Measurements from ENCODE around the gene TMEM86A.

Gene TMEM86A

DNA sequence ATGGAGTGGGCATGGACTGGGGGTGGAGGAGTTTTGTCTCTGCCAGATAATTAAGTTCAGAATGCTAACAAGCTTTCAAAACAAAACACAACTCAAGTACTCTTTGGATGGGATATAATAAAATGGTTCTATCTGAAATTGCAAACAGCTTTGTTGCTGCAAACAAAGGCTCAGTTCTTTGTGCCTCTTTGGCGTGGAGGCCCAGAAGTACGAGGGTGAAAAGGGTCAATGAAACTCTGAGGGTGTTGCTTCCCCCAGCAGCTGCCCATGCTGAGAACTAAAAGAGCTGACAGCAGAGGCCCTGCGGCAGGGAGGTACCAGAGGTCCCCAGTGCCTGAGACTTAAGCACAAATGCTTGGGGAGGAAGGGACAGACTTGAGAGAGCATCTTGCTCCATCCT is 53.9 kb downstream of the TMEM86A start:
- no peaks in the 10 kb centered on the region for H3K79me2 ChIP-seq (ENCODE audit: insufficient read depth, low read length)
- no peaks in the 10 kb centered on the region for H3K4me1 ChIP-seq (ENCODE audit: insufficient read depth, low read length, severe bottlenecking)
- H3K9me3 ChIP-seq (ENCODE audit: low read length): no peaks in the 10 kb centered on the region
- no peaks in the 10 kb centered on the region for H3F3A ChIP-seq (ENCODE audit: insufficient read depth, low read length)
- H3K36me3 ChIP-seq (ENCODE audit: insufficient read depth, low read length): no peaks in the 10 kb centered on the region
- no peak overlapping the region for H3K4me3 ChIP-seq (ENCODE audit: low read depth, low read length, poor library complexity, severe bottlenecking)
- H3K27me3 ChIP-seq (ENCODE audit: insufficient read depth, low read length): no peaks in the 10 kb centered on the region
- TF ChIP-seq, protein P1, sequence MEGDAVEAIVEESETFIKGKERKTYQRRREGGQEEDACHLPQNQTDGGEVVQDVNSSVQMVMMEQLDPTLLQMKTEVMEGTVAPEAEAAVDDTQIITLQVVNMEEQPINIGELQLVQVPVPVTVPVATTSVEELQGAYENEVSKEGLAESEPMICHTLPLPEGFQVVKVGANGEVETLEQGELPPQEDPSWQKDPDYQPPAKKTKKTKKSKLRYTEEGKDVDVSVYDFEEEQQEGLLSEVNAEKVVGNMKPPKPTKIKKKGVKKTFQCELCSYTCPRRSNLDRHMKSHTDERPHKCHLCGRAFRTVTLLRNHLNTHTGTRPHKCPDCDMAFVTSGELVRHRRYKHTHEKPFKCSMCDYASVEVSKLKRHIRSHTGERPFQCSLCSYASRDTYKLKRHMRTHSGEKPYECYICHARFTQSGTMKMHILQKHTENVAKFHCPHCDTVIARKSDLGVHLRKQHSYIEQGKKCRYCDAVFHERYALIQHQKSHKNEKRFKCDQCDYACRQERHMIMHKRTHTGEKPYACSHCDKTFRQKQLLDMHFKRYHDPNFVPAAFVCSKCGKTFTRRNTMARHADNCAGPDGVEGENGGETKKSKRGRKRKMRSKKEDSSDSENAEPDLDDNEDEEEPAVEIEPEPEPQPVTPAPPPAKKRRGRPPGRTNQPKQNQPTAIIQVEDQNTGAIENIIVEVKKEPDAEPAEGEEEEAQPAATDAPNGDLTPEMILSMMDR (IDR thresholded peaks at IDR 0.05; ENCODE audit: low read length): no peak
- TF ChIP-seq EZH2 (IDR thresholded peaks at IDR 0.05; ENCODE audit: borderline replicate concordance, low read length): no peak
- H2AFZ ChIP-seq (ENCODE audit: low read length): no peak overlapping the region
- H3K27ac ChIP-seq (ENCODE audit: low read depth, low read length, poor library complexity, severe bottlenecking): no peak overlapping the region
- H3K4me2 ChIP-seq (ENCODE audit: low read length): no peak overlapping the region
- no peaks in the 10 kb centered on the region for H4K20me1 ChIP-seq (ENCODE audit: insufficient read depth, low read length)
- H3K9me2 ChIP-seq (ENCODE audit: low read depth, low read length): no peaks in the 10 kb centered on the region
- H3K9ac ChIP-seq (ENCODE audit: low read length): no peak overlapping the region

DNA sequence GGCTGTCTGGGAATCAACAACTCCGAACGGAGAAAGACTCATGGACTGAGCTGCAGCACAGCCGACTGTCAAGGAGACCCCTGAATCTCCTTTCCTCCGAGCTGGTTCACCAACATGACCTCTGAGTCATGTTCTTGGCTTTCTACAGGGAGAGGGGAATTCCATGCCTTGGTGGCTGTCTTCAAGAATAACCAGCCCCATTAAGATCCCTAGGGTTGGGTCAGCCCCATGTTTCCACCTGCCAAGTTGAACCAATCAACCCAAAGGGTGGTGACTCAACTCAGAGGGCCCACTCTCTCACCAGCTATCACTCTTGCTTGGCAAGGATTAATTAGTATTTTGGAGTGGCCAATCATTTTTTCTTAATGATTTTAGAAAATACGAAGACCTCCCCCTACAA is 55.7 kb downstream of the TMEM86A start:
- H3K4me3 ChIP-seq (ENCODE audit: low read depth, low read length, poor library complexity, severe bottlenecking): no peak overlapping the region
- H3K4me2 ChIP-seq (ENCODE audit: low read length): no peak overlapping the region
- no peaks in the 10 kb centered on the region for H3K4me1 ChIP-seq (ENCODE audit: insufficient read depth, low read length, severe bottlenecking)
- H3K9me2 ChIP-seq (ENCODE audit: low read depth, low read length): no peaks in the 10 kb centered on the region
- no peaks in the 10 kb centered on the region for H3K9me3 ChIP-seq (ENCODE audit: low read length)
- TF ChIP-seq, protein P1 (IDR thresholded peaks at IDR 0.05; ENCODE audit: low read length): no peak
- TF ChIP-seq EZH2 (IDR thresholded peaks at IDR 0.05; ENCODE audit: borderline replicate concordance, low read length): no peak
- no peak overlapping the region for H3K27ac ChIP-seq (ENCODE audit: low read depth, low read length, poor library complexity, severe bottlenecking)
- H3K9ac ChIP-seq (ENCODE audit: low read length): no peak overlapping the region
- H4K20me1 ChIP-seq (ENCODE audit: insufficient read depth, low read length): no peaks in the 10 kb centered on the region
- H2AFZ ChIP-seq (ENCODE audit: low read length): no peak overlapping the region
- no peaks in the 10 kb centered on the region for H3F3A ChIP-seq (ENCODE audit: insufficient read depth, low read length)
- no peaks in the 10 kb centered on the region for H3K36me3 ChIP-seq (ENCODE audit: insufficient read depth, low read length)
- no peaks in the 10 kb centered on the region for H3K79me2 ChIP-seq (ENCODE audit: insufficient read depth, low read length)
- H3K27me3 ChIP-seq (ENCODE audit: insufficient read depth, low read length): no peaks in the 10 kb centered on the region
